Activated CD8-positive, alpha-beta memory T cell treated with anti-CD3 and anti-CD28 coated beads for 48 hours (primary cell): ENCODE results near the gene PPP6R1.

ENCODE experiments used
- DNase-seq, 3 experiments: peaks; one replicate each; pipeline ENCODE4 v3.0.0-alpha.2; 2020; ENCODE audit warnings: low read depth in 2 of 3, low spot score in 2 of 3

The PPP6R1 gene

GRCh38 chr19:55258476-55258827 is 365 bp downstream of the PPP6R1 start:
- no peak for DNase-seq

- DNase-seq: no peak
Observed at GRCh38 chr19:55257461-55258420, 1.1 kb downstream of the PPP6R1 start.

GRCh38 chr19:55256562-55257460 is 2.0 kb downstream of the PPP6R1 start:
- no peak for DNase-seq

GRCh38 chr19:55255618-55256423 is 3.0 kb downstream of the PPP6R1 start:
- peak in 1 of 3 experiments; percentile 20 for DNase-seq

GRCh38 chr19:55254625-55254977 is 4.2 kb downstream of the PPP6R1 start:
- DNase-seq: no peak

GRCh38 chr19:55253842-55254624 is 4.8 kb downstream of the PPP6R1 start:
- DNase-seq: peak in 1 of 3 experiments; percentile 45

GRCh38 chr19:55252760-55253663 is 5.8 kb downstream of the PPP6R1 start:
- no peak for DNase-seq

- peak in 1 of 3 experiments; percentile 18 for DNase-seq
Observed at GRCh38 chr19:55251341-55252081, 7.3 kb downstream of the PPP6R1 start.

GRCh38 chr19:55250262-55251036 is 8.4 kb downstream of the PPP6R1 start:
- DNase-seq: no peak

- no peak for DNase-seq
Observed at GRCh38 chr19:55249841-55250240, 9.0 kb downstream of the PPP6R1 start.

- no peak for DNase-seq
Observed at GRCh38 chr19:55248704-55249103, 10.1 kb downstream of the PPP6R1 start.

- DNase-seq: no peak
Observed at GRCh38 chr19:55248166-55248675, 10.6 kb downstream of the PPP6R1 start.

GRCh38 chr19:55247621-55248099 is 11.2 kb downstream of the PPP6R1 start:
- no peak for DNase-seq

- no peak for DNase-seq
Observed at GRCh38 chr19:55246462-55247451, 12.1 kb downstream of the PPP6R1 start.

GRCh38 chr19:55245236-55245904 is 13.4 kb downstream of the PPP6R1 start:
- DNase-seq: no peak
